Measurements from ENCODE around the gene PALM2AKAP2. TPM values are rescaled to one million over a fixed set of nuclear protein-coding genes. Genes with fewer than 3 reads are reported as not detected.

PALM2AKAP2 gene
- total and polyA plus RNA-seq, 9 of the 15 experiments (the other 6 are each of a cell fraction or from before 2014, with no cell fraction given) = not detected

DNA sequence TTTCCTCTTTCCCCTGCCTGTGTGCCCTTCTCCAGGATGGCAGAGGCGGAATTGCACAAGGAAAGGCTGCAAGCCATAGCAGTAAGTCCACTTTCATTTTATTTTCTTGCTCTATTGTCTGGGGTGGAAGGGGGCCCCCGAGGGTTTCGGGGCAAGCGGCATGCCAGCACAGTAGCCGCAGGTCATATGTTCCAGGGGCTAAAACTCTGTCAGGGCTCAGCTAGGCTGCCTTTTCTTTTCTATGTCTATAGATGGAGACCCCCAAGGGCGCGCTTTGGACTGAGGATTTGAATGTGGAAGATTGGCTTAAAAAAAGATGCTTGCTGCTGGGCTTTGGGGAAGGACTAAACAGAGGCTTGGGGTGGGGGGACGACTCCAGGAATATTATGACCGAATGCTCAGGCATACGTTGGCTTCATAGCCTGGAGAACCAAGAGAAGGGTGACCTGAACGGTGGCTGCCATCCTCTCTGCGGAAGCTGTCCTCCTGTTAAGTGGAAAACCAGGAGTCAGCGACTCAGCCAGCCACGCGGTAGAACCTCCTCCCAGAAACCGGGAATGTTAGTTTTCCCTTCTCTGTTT, 545 bp downstream of the PALM2AKAP2 start:
- no peaks in the 10 kb centered on the region for H4K20me1 ChIP-seq (replicated peaks; ENCODE audit: control insufficient read depth, insufficient read depth, low read length)
- H3K27me3 ChIP-seq (ENCODE audit: control insufficient read depth in 2 of 2, insufficient read depth in 2 of 2, low read length in 2 of 2) = peaks cover 0 to 11% of the 10 kb centered on the region in 2 experiments; a peak in 3 of 5 replicates
- ChIA-PET CTCF (ENCODE audit: low intra/inter-chr PET ratio) (no interaction called here), POLR2A (no interaction called here)
- FAIRE-seq (no peak), DNase-seq (ENCODE audit: extremely low read depth in 1 of 4, low spot score in 3 of 4) (no peak), ATAC-seq (no peak)
- no peak overlapping the region for H3K9ac ChIP-seq (ENCODE audit: insufficient read depth in 1 of 2, low read depth in 2 of 2, low read length in 2 of 2)
- H3K36me3 ChIP-seq (ENCODE audit: control insufficient read depth, insufficient read depth, low read length) = no peaks in the 10 kb centered on the region
- WGBS (ENCODE audit: insufficient coverage, low coverage, missing lambda C conversion rate) = 0% methylated on average over 16 of the region's 16 CpGs
- H3K4me2 ChIP-seq (ENCODE audit: insufficient read depth, low read length) = no peak overlapping the region
- no peak overlapping the region for H3K4me3 ChIP-seq
- TF ChIP-seq HSF4 (CRISPR knock-in tag; IDR thresholded peaks at IDR 0.05; ENCODE audit: borderline replicate concordance) (no peak), EP400 (IDR thresholded peaks at IDR 0.05) (no peak), SRSF1 (IDR thresholded peaks at IDR 0.05; ENCODE audit: low read depth, low read length) (no peak), CC2D1A (IDR thresholded peaks at IDR 0.05) (no peak), ATF1 (CRISPR knock-in tag; IDR thresholded peaks at IDR 0.05) (no peak), ATF1 (tag; IDR thresholded peaks at IDR 0.05) (no peak), ZNF184 (CRISPR knock-in tag; IDR thresholded peaks at IDR 0.05) (no peak), GABPB1 (CRISPR knock-in tag; IDR thresholded peaks at IDR 0.05) (no peak), ZNF764 (CRISPR knock-in tag; IDR thresholded peaks at IDR 0.05; ENCODE audit: low read depth) (no peak), ZNF165 (CRISPR knock-in tag; IDR thresholded peaks at IDR 0.05; ENCODE audit: borderline replicate concordance) (no peak), MBD2 (IDR thresholded peaks at IDR 0.05; ENCODE audit: borderline replicate concordance, low read depth) (no peak), NFATC3 (IDR thresholded peaks at IDR 0.05) (no peak), ZNF408 (CRISPR knock-in tag; IDR thresholded peaks at IDR 0.05; ENCODE audit: low read depth) (no peak), NR3C1 (CRISPR knock-in tag; IDR thresholded peaks at IDR 0.05) (no peak)
- TF ChIP-seq, protein P1, sequence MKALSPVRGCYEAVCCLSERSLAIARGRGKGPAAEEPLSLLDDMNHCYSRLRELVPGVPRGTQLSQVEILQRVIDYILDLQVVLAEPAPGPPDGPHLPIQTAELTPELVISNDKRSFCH (CRISPR knock-in tag; IDR thresholded peaks at IDR 0.05) = no peak
- TF ChIP-seq, protein P1 (tag; IDR thresholded peaks at IDR 0.05) = no peak
- TF ChIP-seq, protein P2, sequence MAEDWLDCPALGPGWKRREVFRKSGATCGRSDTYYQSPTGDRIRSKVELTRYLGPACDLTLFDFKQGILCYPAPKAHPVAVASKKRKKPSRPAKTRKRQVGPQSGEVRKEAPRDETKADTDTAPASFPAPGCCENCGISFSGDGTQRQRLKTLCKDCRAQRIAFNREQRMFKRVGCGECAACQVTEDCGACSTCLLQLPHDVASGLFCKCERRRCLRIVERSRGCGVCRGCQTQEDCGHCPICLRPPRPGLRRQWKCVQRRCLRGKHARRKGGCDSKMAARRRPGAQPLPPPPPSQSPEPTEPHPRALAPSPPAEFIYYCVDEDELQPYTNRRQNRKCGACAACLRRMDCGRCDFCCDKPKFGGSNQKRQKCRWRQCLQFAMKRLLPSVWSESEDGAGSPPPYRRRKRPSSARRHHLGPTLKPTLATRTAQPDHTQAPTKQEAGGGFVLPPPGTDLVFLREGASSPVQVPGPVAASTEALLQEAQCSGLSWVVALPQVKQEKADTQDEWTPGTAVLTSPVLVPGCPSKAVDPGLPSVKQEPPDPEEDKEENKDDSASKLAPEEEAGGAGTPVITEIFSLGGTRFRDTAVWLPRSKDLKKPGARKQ (CRISPR knock-in tag; IDR thresholded peaks at IDR 0.05) = no peak
- TF ChIP-seq, protein P3, sequence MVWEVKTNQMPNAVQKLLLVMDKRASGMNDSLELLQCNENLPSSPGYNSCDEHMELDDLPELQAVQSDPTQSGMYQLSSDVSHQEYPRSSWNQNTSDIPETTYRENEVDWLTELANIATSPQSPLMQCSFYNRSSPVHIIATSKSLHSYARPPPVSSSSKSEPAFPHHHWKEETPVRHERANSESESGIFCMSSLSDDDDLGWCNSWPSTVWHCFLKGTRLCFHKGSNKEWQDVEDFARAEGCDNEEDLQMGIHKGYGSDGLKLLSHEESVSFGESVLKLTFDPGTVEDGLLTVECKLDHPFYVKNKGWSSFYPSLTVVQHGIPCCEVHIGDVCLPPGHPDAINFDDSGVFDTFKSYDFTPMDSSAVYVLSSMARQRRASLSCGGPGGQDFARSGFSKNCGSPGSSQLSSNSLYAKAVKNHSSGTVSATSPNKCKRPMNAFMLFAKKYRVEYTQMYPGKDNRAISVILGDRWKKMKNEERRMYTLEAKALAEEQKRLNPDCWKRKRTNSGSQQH (CRISPR knock-in tag; IDR thresholded peaks at IDR 0.05) = no peak
- in situ Hi-C loops (cut with MboI) (no loop called here), intact Hi-C loops (cut with micrococcal nuclease) (no loop called here)
- no TSS peak for BruUV-seq (replicated peaks)
- no peaks in the 10 kb centered on the region for H3K79me2 ChIP-seq (ENCODE audit: control insufficient read depth, insufficient read depth, low read length)
- H3K27ac ChIP-seq (ENCODE audit: extremely low read depth, low read depth, low read length) = no peak overlapping the region
- no peaks in the 10 kb centered on the region for H3K9me3 ChIP-seq (replicated peaks; ENCODE audit: control insufficient read depth, insufficient read depth, low read depth, low read length)
- peaks cover 0 to 6% of the 10 kb centered on the region in 2 experiments; a peak in 2 of 5 replicates for H3K4me1 ChIP-seq (replicated peaks in 1 of 2; ENCODE audit: control insufficient read depth in 2 of 2, insufficient read depth in 2 of 2, low read length in 2 of 2)
- H3K9me1 ChIP-seq (ENCODE audit: control insufficient read depth, insufficient read depth, low read length) = no peaks in the 10 kb centered on the region
- no peak overlapping the region for H2AFZ ChIP-seq (ENCODE audit: low read depth, low read length)

All from K562 (cell line).